ENCODE measurements around the gene DCAF8. TPM values are rescaled to one million over a fixed set of nuclear protein-coding genes. Genes with fewer than 3 reads are reported as not detected.
A peak's percentile ranks its signal among the peaks of the same experiment; 100 is the strongest.

The DCAF8 gene
- total RNA-seq, 1 experiment from 2014 or later = 181 TPM

GRCh38 chr1:160219062-160219929 is 43.1 kb downstream of the DCAF8 start:
- BruUV-seq (replicated peaks) = no TSS peak
- Mint-ChIP-seq H3K27ac (ENCODE audit: low read depth, unreplicated experiment) (no peak overlapping the region), H3K9me3 (ENCODE audit: unreplicated experiment) (no peaks in the 10 kb centered on the region), H3K27me3 (ENCODE audit: insufficient read depth, unreplicated experiment) (no peaks in the 10 kb centered on the region), H3K4me1 (ENCODE audit: insufficient read depth, unreplicated experiment) (peaks cover 7% of the 10 kb centered on the region), H3K36me3 (ENCODE audit: insufficient read depth, unreplicated experiment) (peaks cover 33% of the 10 kb centered on the region), H3K4me3 (ENCODE audit: unreplicated experiment) (no peak overlapping the region)
- peak; percentile 47 for TF ChIP-seq CTCF (IDR thresholded peaks at IDR 0.05; ENCODE audit: unreplicated experiment)
- ChIA-PET CTCF (interaction anchor here (0.5 to 7.1 kb wide), 52 partner anchors 10 to 1521 kb away, joined by 3 to 243 read pairs (median 4); partner anchors contain the start of genes ATP1A2, CASQ1, IGSF8 and PEA15), POLR2A (interaction anchor here (0.6 to 3.4 kb wide), 22 partner anchors 8 to 1114 kb away, joined by 3 to 18 read pairs (median 4); partner anchors contain the start of genes CASQ1, DCAF8, IGSF8 and PEA15)
- DNase-seq (ENCODE audit: unreplicated experiment) = peak; percentile 61
- intact Hi-C loops (cut with micrococcal nuclease) = loop anchor here (1.0 kb wide), 2 partner anchors 26 to 118 kb away; no protein-coding TSS in a partner anchor

DNA sequence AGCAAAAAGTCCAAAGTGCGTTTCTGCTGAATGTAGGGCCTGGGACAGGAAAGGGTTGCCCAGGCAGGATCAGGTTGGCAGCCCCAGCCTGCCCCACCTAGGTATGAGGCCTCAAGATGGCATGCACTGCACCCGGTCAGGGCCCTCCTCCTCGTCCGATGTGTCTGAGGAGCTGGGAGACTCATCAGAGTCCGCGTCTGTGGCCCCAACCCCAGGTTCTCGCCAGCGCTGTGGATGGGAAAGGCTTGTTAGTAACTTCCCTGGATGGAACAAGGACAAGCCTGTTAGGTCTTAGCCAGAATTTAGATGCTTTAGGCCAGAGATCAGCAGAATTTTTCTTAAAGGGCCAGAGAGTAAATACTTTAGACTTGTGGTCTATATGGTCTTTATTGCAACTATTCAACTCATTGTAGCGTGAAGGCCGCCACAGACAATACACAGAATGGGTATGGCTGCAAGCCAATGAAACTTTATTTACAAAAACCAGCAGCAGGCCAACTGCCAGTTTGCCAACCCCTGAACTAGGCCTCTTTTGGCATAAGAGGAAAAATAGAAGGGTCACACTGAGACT is 44.8 kb downstream of the DCAF8 start:
- Mint-ChIP-seq H3K27ac (ENCODE audit: low read depth, unreplicated experiment) (peak overlapping the region; percentile 55), H3K36me3 (ENCODE audit: insufficient read depth, unreplicated experiment) (peaks cover 49% of the 10 kb centered on the region), H3K9me3 (ENCODE audit: unreplicated experiment) (no peaks in the 10 kb centered on the region), H3K4me3 (ENCODE audit: unreplicated experiment) (no peak overlapping the region), H3K4me1 (ENCODE audit: insufficient read depth, unreplicated experiment) (peaks cover 7% of the 10 kb centered on the region), H3K27me3 (ENCODE audit: insufficient read depth, unreplicated experiment) (no peaks in the 10 kb centered on the region)
- BruUV-seq (replicated peaks) = no TSS peak
- intact Hi-C loops (cut with micrococcal nuclease) = no loop called here
- CTCF ChIA-PET = interaction anchor here (1.2 to 7.1 kb wide), 11 partner anchors 11 to 139 kb away, joined by 4 to 243 read pairs (median 43); partner anchors contain the start of genes CASQ1, IGSF8 and PEA15
- TF ChIP-seq CTCF (IDR thresholded peaks at IDR 0.05; ENCODE audit: unreplicated experiment) = no peak
- POLR2A ChIA-PET = interaction anchor here (1.4 to 3.4 kb wide), 4 partner anchors 10 to 116 kb away, joined by 4 to 15 read pairs (median 12); partner anchors contain the start of gene PEA15
- no peak for DNase-seq (ENCODE audit: unreplicated experiment)

- H3K4me3 Mint-ChIP-seq (ENCODE audit: unreplicated experiment) = no peak overlapping the region
- peak overlapping the region; percentile 55 for H3K27ac Mint-ChIP-seq (ENCODE audit: low read depth, unreplicated experiment)
- CTCF ChIA-PET = interaction anchor here (0.5 to 2.2 kb wide), 9 partner anchors 10 to 131 kb away, joined by 3 to 11 read pairs (median 4); no protein-coding TSS in a partner anchor
- DNase-seq (ENCODE audit: unreplicated experiment) = no peak
- no peaks in the 10 kb centered on the region for H3K27me3 Mint-ChIP-seq (ENCODE audit: insufficient read depth, unreplicated experiment)
- no peak for TF ChIP-seq CTCF (IDR thresholded peaks at IDR 0.05; ENCODE audit: unreplicated experiment)
- no peaks in the 10 kb centered on the region for H3K9me3 Mint-ChIP-seq (ENCODE audit: unreplicated experiment)
- BruUV-seq (replicated peaks) = no TSS peak
- intact Hi-C loops (cut with micrococcal nuclease) = no loop called here
- POLR2A ChIA-PET = no interaction called here
- H3K4me1 Mint-ChIP-seq (ENCODE audit: insufficient read depth, unreplicated experiment) = peaks cover 7% of the 10 kb centered on the region
- H3K36me3 Mint-ChIP-seq (ENCODE audit: insufficient read depth, unreplicated experiment) = peaks cover 59% of the 10 kb centered on the region
These were observed 46.0 kb downstream of the DCAF8 start for GRCh38 chr1:160216301-160216700.

Data from MCF 10A (cell line).